A204.1 (cell line): ENCODE measurements around the gene OR6C76.
"Not testable (repeated sequence)": the region's sequence is repeated elsewhere in the genome, so short reads cannot be mapped to it uniquely, and the experiment has no call there.

Experiments used
- FAIRE-seq: peaks from 2 replicates; lab custom pipeline; 2012; peaks lifted over from hg19 to GRCh38; lab: Jason Lieb, UNC

The OR6C76 gene

GRCh38 chr12:55425954-55426353 lies at the start of gene OR6C76:
Gene OR6C76 (plus strand): TSS chr12:55426254. CDS start chr12:55426254, 0 bp downstream.
- FAIRE-seq = no peak

GRCh38 chr12:55385891-55386290 lies 40.2 kb upstream of the OR6C76 start:
- FAIRE-seq = no peak

- FAIRE-seq = no peak
These were observed 33.8 kb upstream of the OR6C76 start for GRCh38 chr12:55392032-55392795.

GRCh38 chr12:55396326-55396725 lies 29.7 kb upstream of the OR6C76 start:
- FAIRE-seq = no peak

- FAIRE-seq = peak; percentile 11
These were observed 25.8 kb upstream of the OR6C76 start, which contains the start of gene OR6C65 for GRCh38 chr12:55400229-55400628. Gene OR6C65 (plus strand): TSS chr12:55400529. CDS start chr12:55400529, 0 bp downstream.

- no peak for FAIRE-seq
These were observed 18.2 kb upstream of the OR6C76 start for GRCh38 chr12:55407866-55408265.

GRCh38 chr12:55409133-55409532 lies 16.9 kb upstream of the OR6C76 start:
- not testable (repeated sequence) for FAIRE-seq

- not testable (repeated sequence) for FAIRE-seq
These were observed 13.9 kb upstream of the OR6C76 start for GRCh38 chr12:55412138-55412537.

GRCh38 chr12:55413498-55414388 lies 12.3 kb upstream of the OR6C76 start:
- not testable (repeated sequence) for FAIRE-seq

GRCh38 chr12:55414396-55414823 lies 11.6 kb upstream of the OR6C76 start:
- not testable (repeated sequence) for FAIRE-seq

- FAIRE-seq = not testable (repeated sequence)
These were observed 11.2 kb upstream of the OR6C76 start for GRCh38 chr12:55414889-55415288.

- no peak for FAIRE-seq
These were observed 9.1 kb upstream of the OR6C76 start for GRCh38 chr12:55416961-55417360.

- no peak for FAIRE-seq
These were observed 5.6 kb upstream of the OR6C76 start for GRCh38 chr12:55420307-55420962.

GRCh38 chr12:55428331-55429243 lies 2.5 kb downstream of the OR6C76 start:
- FAIRE-seq = no peak

- not testable (repeated sequence) for FAIRE-seq
These were observed 15.2 kb downstream of the OR6C76 start for GRCh38 chr12:55441233-55441632.

GRCh38 chr12:55443776-55444175 lies 17.7 kb downstream of the OR6C76 start, which contains the start of gene OR6C2:
Gene OR6C2 (plus strand): TSS chr12:55444076. CDS start chr12:55452214, 8,138 bp downstream.
- no peak for FAIRE-seq

GRCh38 chr12:55445357-55445756 lies 19.3 kb downstream of the OR6C76 start:
- FAIRE-seq = no peak

GRCh38 chr12:55446326-55446725 lies 20.3 kb downstream of the OR6C76 start:
- FAIRE-seq = no peak

- no peak for FAIRE-seq
These were observed 22.8 kb downstream of the OR6C76 start for GRCh38 chr12:55448825-55449224.

GRCh38 chr12:55464926-55465325 lies 38.9 kb downstream of the OR6C76 start:
- FAIRE-seq = not testable (repeated sequence)

GRCh38 chr12:55467836-55468235 lies 41.8 kb downstream of the OR6C76 start:
- no peak for FAIRE-seq
